Central memory CD8-positive, alpha-beta T cell (primary cell): ENCODE results near the gene CAVIN1.
"Not testable (repeated sequence)": the region's sequence is repeated elsewhere in the genome, so short reads cannot be mapped to it uniquely, and the experiment has no call there.

Source experiments
- ATAC-seq: fragments of 150-1000 bp; cut with Tn5 transposase; replicated peaks from 2 replicates; pipeline ENCODE4 v1.10.0; 2022; ENCODE audit warnings: mild to moderate bottlenecking, moderate FRiP score, moderate number of reproducible peaks; ENCODE audit not compliant: poor library complexity, severe bottlenecking; ENCODE audit errors: extremely low read depth
- DNase-seq, 2 donors: peaks; one replicate each; pipeline ENCODE4 v3.0.0; 2021; ENCODE audit warnings: low spot score in 2 of 2
- H3K27ac Mint-ChIP-seq: one replicate; pipeline ENCODE4 v1.8.0; 2022; ENCODE audit warnings: low read depth, mild to moderate bottlenecking, moderate library complexity, mixed read lengths
- H3K27me3 Mint-ChIP-seq: one replicate; pipeline ENCODE4 v1.8.0; 2022; ENCODE audit warnings: mixed read lengths
- H3K36me3 Mint-ChIP-seq: one replicate; pipeline ENCODE4 v1.8.0; 2022; ENCODE audit warnings: mild to moderate bottlenecking, moderate library complexity, mixed read lengths; ENCODE audit not compliant: insufficient read depth
- H3K4me1 Mint-ChIP-seq: one replicate; pipeline ENCODE4 v1.8.0; 2022; ENCODE audit warnings: mixed read lengths
- H3K4me3 Mint-ChIP-seq: one replicate; pipeline ENCODE4 v1.8.0; 2022; ENCODE audit warnings: mild to moderate bottlenecking, moderate library complexity, mixed read lengths
- H3K9me3 Mint-ChIP-seq: one replicate; pipeline ENCODE4 v1.8.0; 2022; ENCODE audit warnings: mixed read lengths

The CAVIN1 gene

DNA sequence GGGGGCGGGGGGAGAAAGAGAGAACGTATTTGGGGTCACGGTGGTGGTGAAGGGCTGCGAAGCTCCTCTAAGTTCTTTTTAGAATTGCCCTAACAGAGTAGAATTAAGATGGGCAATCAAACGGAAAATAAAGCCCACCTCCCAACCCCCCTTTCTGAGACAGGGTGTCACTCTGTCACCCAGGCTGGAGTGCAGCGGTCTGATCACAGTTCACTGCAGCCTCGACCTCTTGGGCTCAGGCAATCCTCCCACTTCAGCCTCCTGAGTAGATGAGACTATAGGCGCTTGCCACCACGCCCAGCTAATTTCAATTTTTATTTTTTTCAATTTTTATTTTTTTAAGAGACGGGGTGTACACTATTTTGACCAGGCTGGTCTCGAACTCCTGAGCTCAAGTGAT lies 710 bp upstream of the CAVIN1 start:
- Mint-ChIP-seq H3K27ac (no peak overlapping the region), H3K36me3 (peaks cover 3% of the 10 kb centered on the region), H3K9me3 (no peaks in the 10 kb centered on the region), H3K27me3 (peaks cover 62% of the 10 kb centered on the region), H3K4me1 (peaks cover 8% of the 10 kb centered on the region), H3K4me3 (peak overlapping the region; percentile 77)
- DNase-seq: no peak
- ATAC-seq: no peak

DNA sequence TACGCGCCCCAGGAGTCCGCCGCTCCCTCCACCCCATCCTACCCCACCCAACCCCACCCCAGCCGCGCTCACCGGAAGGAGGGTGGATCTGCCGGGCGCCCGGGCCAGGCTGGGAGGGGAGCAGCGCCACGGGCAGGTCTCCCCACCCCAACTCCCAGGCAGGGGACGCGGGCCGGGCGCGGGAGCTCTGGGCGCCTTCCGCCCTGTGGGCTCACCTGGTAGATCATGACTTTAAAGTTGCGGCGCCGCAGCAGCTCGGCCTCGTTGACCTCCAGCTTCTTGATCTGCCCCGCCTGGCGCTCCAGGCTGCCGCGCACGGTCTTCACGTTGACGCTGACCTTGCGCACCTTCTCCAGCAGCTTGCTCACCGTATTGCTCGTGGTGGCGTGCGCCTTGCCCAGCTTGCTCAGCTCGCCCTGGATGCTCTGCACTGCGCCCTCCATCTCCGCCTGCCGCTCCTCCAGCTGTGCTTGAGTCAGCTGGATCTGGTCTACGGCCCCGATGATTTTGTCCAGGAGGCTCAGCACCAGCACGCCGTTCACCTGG lies 571 bp downstream of the CAVIN1 start:
- Mint-ChIP-seq H3K4me3 (peak overlapping the region; percentile 77), H3K27ac (peak overlapping the region; percentile 75), H3K36me3 (peaks cover 3% of the 10 kb centered on the region), H3K27me3 (peaks cover 49% of the 10 kb centered on the region), H3K4me1 (peaks cover 8% of the 10 kb centered on the region), H3K9me3 (no peaks in the 10 kb centered on the region)
- peak; percentile 56 for ATAC-seq
- DNase-seq: no peak

DNA sequence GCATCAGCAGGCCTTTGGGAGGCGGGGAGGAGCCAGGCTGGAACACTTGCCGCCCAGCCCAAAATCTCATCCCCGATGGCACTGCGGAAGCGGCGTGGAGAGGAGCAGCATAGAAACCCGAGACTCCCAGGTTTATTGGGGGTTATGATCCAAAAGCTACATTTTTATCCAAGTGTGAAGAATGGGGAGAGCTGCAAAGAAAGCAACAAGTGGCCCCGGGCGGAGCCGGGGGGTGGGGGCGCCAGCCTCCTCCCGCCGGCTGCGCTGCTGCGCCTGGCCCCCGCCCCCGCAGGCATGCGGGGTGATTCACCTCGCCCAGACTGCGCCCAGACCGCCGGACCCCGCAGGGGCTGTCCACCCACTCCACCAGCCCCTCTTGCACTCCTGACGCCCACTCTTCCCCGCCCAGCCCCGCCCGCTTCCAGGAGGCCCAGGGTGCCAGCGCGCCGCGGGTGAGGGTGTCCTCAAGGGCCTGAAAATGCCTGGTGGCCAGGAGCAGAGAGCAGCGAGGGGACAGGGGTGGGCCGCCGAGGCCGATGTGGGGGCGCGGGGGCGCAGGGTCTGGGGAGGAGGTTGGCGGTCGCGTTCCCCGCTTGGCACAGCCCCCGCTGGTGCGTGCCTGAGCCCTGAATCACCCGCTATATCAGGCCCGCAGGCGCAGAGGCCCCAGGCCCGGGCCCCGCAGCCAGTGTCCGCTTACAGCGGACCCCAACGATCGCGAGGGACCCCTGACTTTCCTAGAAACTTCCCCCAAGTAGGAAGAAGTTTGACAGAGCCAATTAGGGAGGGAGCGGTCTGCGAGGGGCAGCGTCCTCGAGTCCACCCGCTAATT lies 1.3 kb downstream of the CAVIN1 start:
- H3K27ac Mint-ChIP-seq: no peak overlapping the region

DNA sequence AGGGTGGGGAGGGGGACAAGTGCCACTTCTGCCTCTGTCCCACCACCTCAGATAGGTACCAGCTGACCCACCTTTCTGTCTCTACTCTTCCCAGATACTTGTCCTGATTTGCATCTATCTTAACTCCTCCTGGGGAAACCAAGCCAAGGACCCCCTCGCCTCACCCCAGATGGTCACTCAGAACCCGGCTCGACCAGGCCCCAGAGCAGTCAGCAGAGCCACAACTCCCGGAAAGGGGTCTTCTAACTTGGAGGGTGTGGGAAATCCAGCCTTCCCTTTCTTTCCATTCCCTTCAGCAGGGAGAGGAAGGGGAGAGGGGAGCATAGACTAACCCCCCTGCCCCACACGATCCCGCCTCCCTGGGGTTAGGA lies 1.9 kb downstream of the CAVIN1 start:
- no peaks in the 10 kb centered on the region for H3K9me3 Mint-ChIP-seq

More for the DNA sequence above, 1.3 kb downstream of the CAVIN1 start:
- H3K9me3 Mint-ChIP-seq: no peaks in the 10 kb centered on the region
- peak overlapping the region; percentile 77 for H3K4me3 Mint-ChIP-seq
- ATAC-seq: no peak
- peaks cover 48% of the 10 kb centered on the region for H3K27me3 Mint-ChIP-seq
- H3K36me3 Mint-ChIP-seq: peaks cover 3% of the 10 kb centered on the region
- peaks cover 8% of the 10 kb centered on the region for H3K4me1 Mint-ChIP-seq
- DNase-seq: no peak

DNA sequence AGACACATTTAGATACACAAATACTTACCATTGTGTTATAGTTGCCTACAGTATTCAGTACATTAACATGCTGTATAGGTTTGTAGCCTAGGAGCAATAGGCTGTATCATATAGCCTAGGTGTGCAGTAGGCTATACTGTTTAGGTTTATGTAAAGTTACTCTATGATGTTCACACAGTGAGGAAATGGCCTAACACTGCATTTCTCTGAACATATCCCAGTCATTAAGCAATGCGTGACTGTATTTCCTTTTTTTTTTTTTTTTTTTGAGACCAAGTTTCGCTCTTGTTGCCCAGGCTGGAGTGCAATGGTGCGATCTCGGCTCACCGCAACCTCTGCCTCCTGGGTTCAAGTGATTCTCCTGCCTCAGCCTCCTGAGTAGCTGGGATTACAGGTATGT lies 5.1 kb downstream of the CAVIN1 start:
- DNase-seq, H3K27ac Mint-ChIP-seq, H3K4me3 Mint-ChIP-seq, H3K9me3 Mint-ChIP-seq, ATAC-seq, H3K36me3 Mint-ChIP-seq: not testable (repeated sequence)
- Mint-ChIP-seq H3K27me3 (peaks cover 28% of the 10 kb centered on the region), H3K4me1 (peaks cover 12% of the 10 kb centered on the region)

More for the DNA sequence above, 1.9 kb downstream of the CAVIN1 start:
- Mint-ChIP-seq H3K4me3 (peak overlapping the region; percentile 77), H3K4me1 (peaks cover 8% of the 10 kb centered on the region), H3K36me3 (peaks cover 3% of the 10 kb centered on the region), H3K27ac (no peak overlapping the region), H3K27me3 (peaks cover 48% of the 10 kb centered on the region)
- DNase-seq (no peak), ATAC-seq (no peak)

DNA sequence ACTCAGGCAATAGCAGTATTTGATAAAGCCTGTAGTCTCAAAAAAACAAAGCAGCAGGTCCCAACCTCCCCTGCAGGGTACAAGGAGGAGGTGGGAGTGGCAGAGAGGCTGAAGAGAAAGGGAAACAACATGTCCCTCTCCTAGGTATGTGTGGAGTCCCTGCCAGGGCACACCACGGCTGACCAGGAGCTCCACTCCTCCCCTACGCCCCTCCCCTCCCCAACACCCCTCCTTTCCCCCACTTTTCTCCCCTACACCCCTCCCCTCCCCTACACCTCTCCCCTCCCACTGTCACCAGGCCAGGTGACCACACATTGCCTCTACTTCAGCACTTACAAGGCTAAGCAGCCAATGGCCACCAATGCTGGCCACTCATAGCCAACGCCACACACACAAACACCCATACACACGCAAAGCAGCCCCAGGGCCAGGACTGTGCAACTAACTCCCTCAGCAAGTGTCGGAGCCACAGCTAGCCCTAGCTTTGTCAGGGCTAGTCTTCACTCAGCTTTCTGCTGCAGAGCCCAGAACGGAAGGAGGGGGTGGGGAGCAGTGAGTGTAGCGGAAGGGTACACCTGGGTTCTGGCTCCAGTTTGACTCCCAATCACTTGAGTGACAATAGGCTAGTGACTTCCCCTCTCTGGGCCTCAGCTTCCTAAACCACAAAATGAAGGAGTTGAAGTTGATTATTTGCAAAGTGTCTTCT lies 8.2 kb downstream of the CAVIN1 start:
- Mint-ChIP-seq H3K36me3 (peaks cover 1% of the 10 kb centered on the region), H3K4me3 (peak overlapping the region; percentile 8), H3K9me3 (no peaks in the 10 kb centered on the region), H3K4me1 (peaks cover 6% of the 10 kb centered on the region), H3K27me3 (no peaks in the 10 kb centered on the region), H3K27ac (no peak overlapping the region)
- DNase-seq (no peak), ATAC-seq (peak; percentile 52)

DNA sequence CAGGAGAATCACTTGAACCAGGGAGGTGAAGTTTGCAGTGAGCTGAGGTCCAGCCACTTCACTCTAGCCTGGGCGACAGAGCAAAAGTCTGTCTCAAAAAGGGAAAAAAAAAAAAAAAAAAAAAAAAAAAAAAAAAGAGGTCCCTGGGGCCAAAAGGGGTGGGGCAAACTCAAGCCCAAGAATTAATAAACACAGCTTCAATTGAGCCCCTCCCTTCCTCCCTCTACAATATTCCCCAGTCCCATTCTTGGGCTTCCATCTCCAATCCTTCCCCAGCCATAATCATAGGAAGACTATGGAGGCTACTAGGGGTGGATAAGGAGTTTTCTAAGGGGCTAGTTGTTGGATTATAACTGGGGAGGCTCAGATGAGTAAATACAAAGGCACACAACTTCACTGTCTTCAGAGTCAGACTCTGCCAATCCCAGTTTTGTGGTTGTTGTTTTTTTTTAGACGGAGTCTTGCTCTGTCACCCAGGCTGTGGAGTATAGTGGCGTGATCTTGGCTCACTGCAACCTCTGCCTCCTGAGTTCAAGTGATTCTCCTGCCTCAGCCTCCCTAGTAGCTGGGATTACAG lies 9.5 kb downstream of the CAVIN1 start:
- Mint-ChIP-seq H3K27me3 (no peaks in the 10 kb centered on the region), H3K27ac (no peak overlapping the region)

DNA sequence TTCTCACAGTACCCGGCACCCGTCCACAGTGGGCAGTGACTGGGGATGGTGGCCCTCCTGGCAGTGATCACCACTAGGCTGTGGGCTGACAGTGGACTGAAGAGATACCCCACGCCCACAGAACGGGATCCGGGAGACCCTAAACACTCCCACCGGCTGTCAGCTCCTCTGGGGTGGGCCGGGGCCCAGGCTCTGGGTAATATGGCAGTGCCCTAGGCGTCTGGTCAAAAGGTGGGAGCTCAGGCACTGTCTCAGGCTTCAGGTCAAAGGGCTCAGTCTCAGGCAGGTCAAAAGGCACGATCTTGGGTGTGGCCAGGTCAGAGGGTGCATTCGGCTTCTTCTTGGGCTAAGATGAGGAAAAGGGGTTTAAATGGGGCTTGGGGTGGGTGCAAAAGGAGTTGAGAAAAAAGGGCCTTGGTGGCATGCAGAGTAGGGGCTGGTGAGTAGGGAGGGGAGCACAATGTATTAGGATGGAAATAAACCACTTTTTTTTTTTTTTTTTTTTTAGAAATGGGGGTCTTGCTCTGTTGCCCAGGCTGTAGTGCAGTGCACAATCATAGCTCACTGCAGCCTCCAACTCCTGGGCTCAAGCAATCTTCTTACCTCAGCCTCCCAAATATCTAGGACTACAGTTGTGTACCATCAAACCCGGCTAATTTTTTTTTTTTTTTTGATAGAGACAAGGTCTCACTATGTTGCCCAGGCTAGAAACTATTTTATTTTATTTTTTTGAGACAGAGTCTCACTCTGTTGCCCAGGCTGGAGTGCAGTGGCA lies 11.0 kb downstream of the CAVIN1 start:
- Mint-ChIP-seq H3K27ac (no peak overlapping the region), H3K27me3 (no peaks in the 10 kb centered on the region), H3K4me1 (peaks cover 12% of the 10 kb centered on the region), H3K4me3 (no peak overlapping the region), H3K36me3 (no peaks in the 10 kb centered on the region), H3K9me3 (no peaks in the 10 kb centered on the region)
- ATAC-seq (no peak), DNase-seq (no peak)

More for the DNA sequence above, 9.5 kb downstream of the CAVIN1 start:
- H3K9me3 Mint-ChIP-seq: no peaks in the 10 kb centered on the region
- H3K4me3 Mint-ChIP-seq: no peak overlapping the region
- H3K36me3 Mint-ChIP-seq: no peaks in the 10 kb centered on the region
- DNase-seq: no peak
- ATAC-seq: no peak
- H3K4me1 Mint-ChIP-seq: peaks cover 6% of the 10 kb centered on the region

DNA sequence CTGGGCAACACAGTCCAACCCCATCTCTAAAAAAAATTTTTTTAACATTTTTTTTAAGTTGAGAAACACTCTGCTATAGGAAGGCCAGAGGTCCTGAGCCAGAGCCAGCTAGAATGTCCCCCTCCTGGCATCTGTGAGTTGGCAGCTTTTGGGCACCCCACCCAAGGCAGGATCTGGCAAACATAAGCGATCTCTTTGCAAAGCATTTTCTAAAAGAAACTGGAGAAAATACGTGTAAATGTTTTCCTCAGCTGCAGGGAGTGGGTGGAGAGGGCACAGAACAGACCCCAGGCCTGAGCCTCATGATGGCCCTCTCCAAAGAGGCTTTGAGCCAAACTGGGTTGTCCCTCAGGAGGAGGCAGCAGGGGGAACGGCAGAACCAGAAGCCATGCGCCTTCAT lies 11.7 kb downstream of the CAVIN1 start:
- no peaks in the 10 kb centered on the region for H3K27me3 Mint-ChIP-seq
- no peak overlapping the region for H3K4me3 Mint-ChIP-seq
- H3K4me1 Mint-ChIP-seq: peaks cover 12% of the 10 kb centered on the region
- no peak overlapping the region for H3K27ac Mint-ChIP-seq
- H3K36me3 Mint-ChIP-seq: no peaks in the 10 kb centered on the region
- ATAC-seq (no peak), DNase-seq (no peak)
- H3K9me3 Mint-ChIP-seq: no peaks in the 10 kb centered on the region

DNA sequence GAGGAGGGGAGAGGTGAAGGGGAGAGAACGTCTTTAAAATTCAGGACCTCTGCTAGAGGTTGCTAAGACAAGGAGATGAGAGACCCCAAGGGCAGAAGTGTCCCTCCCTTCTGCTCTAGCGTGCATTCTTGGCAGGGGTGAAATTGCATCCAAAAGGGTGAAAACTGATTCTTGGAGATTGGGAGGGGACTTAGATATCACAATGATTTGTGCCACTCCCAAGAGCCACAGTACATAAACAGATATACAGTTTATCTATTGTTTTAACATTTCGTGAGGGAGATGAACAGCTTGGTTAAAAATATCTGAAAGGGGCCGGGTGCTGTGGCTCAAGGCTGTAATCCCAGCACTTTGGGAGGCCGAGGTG lies 12.8 kb downstream of the CAVIN1 start:
- Mint-ChIP-seq H3K27ac (no peak overlapping the region), H3K36me3 (no peaks in the 10 kb centered on the region), H3K9me3 (no peaks in the 10 kb centered on the region), H3K27me3 (no peaks in the 10 kb centered on the region), H3K4me1 (peaks cover 12% of the 10 kb centered on the region), H3K4me3 (no peak overlapping the region)
- DNase-seq (no peak), ATAC-seq (no peak)

DNA sequence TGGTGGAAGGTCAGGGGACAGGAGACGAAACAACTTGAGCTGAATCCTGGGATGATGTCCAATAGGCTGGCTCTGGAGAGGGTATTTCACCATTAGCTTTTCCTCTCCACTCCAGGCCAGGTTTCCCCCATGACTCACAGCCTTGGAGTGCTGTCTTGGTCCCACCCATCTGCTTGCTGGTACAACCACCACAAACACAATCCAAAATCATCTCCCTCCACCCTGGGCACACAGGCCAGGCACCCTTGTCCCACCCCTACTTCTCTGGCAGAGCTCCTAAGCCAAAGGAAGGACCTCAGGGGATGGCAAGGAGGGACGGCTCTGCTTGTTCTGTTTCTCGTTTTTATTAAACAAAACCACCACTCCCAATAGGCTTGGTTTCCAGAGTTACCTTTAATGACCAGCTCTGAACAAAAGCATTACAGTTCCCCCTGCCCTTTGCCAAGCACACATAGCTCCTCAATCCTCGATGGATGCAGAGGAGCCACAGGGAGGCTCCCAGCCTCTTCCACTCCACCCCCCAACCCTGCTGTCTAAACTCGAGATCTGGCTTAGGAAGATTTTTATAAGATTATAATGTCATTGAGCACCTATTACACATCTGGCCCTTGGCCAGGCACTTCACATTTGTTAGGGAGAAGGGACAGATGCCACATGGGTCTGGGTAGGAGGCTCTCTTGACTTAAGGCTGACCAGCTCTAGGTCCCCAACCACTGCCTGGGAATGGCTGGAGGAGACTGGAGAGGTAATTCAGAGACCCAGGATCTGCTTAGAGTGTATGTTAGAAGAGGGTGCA lies 13.3 kb downstream of the CAVIN1 start:
- Mint-ChIP-seq H3K9me3 (no peaks in the 10 kb centered on the region), H3K27ac (no peak overlapping the region), H3K4me3 (no peak overlapping the region), H3K36me3 (no peaks in the 10 kb centered on the region), H3K27me3 (no peaks in the 10 kb centered on the region), H3K4me1 (peaks cover 6% of the 10 kb centered on the region)
- no peak for ATAC-seq
- DNase-seq: no peak
